ENCODE data around the gene AKR1B15. TPM values are rescaled to one million over a fixed set of nuclear protein-coding genes. Genes with fewer than 3 reads are reported as not detected.

Gene AKR1B15
- total and polyA plus RNA-seq, 2 of the 4 experiments (the other 2 are of a cell fraction): not detected

DNA sequence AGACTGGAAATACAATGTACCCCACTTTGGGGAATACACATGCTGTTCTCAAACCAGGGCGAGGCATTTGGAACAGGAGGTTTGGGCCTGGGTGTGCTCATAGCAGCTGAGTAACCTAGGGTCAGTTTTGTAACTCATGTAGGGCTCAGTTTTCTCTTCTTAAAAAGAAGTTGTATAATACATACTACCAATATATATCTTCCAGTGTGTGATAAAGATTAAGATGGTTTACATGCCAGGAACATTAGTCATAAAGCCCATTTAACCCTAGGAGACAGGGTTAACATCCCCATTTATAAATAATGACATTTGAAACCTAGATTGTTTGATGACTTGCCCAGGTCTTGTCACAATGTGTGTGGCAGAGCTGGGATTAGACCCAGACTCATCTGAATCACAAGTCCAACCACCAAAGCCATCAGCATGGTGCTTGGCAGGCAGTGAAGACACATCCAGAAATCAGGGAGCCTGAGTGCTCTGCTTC is 15.6 kb upstream of the AKR1B15 start:
- Histone ChIP-seq H3K4me1 (ENCODE audit: control insufficient read depth, insufficient read depth, low read length) (peaks cover 5% of the 10 kb centered on the region), H3K14ac (replicated peaks; ENCODE audit: low read depth, low read length) (no peak overlapping the region), H3K27me3 (ENCODE audit: control insufficient read depth, insufficient read depth, low read length) (peaks cover 27% of the 10 kb centered on the region), H3K4me3 (ENCODE audit: insufficient read depth, low read depth, low read length) (no peak overlapping the region), H3K9me1 (ENCODE audit: insufficient read depth, low read length) (no peaks in the 10 kb centered on the region), H3K4ac (ENCODE audit: low read depth, low read length) (no peak overlapping the region), H3K27ac (ENCODE audit: insufficient read depth, low read length) (no peak overlapping the region), H2BK5ac (ENCODE audit: low read depth, low read length, poor library complexity, severe bottlenecking) (no peak overlapping the region), H2AK5ac (ENCODE audit: low read depth, low read length) (no peak overlapping the region), H4K8ac (ENCODE audit: low read depth in 2 of 2, low read length in 2 of 2) (no peak overlapping the region), H3K79me1 (ENCODE audit: low read depth in 1 of 2, low read length in 2 of 2) (no peaks in the 10 kb centered on the region), H4K5ac (ENCODE audit: low read depth, low read length) (no peak overlapping the region), H2AK9ac (replicated peaks; ENCODE audit: low read depth, low read length, poor library complexity) (no peak overlapping the region), H2BK15ac (ENCODE audit: low read depth, low read length) (no peak overlapping the region), H3K23ac (ENCODE audit: low read depth, low read length) (no peak overlapping the region), H2BK120ac (ENCODE audit: low read depth, low read length) (no peak overlapping the region), H3K9me3 (ENCODE audit: control insufficient read depth, insufficient read depth, low read length) (no peaks in the 10 kb centered on the region), H4K91ac (ENCODE audit: insufficient read depth, low read depth, low read length) (no peak overlapping the region), H2BK20ac (ENCODE audit: low read depth, low read length) (no peak overlapping the region), H3K9ac (ENCODE audit: low read depth, low read length) (no peak overlapping the region), H3K56ac (ENCODE audit: extremely low read depth, insufficient read depth, low read length) (no peak overlapping the region), H4K20me1 (ENCODE audit: insufficient read depth, low read length) (no peaks in the 10 kb centered on the region), H3K4me2 (ENCODE audit: low read depth, low read length) (no peak overlapping the region), H2AFZ (replicated peaks; ENCODE audit: low read length, poor library complexity) (no peak overlapping the region), H3K36me3 (ENCODE audit: control insufficient read depth, insufficient read depth, low read length) (no peaks in the 10 kb centered on the region), H3K18ac (ENCODE audit: low read depth, low read length) (no peak overlapping the region)
- peak; percentile 21 for DNase-seq
- no TSS peak for BruUV-seq (replicated peaks)
- CTCF ChIA-PET: interaction anchor here (0.8 kb wide), 1 partner anchor 13 kb away, joined by 3 read pairs; no protein-coding TSS in a partner anchor
- intact Hi-C loops (cut with micrococcal nuclease): no loop called here
- no CpG with 5 or more reads among the region's 1 CpG for WGBS, 2 experiments (ENCODE audit: extremely low coverage in 2 of 2, insufficient read length in 1 of 2)
- dilution Hi-C loops (cut with HindIII; ENCODE audit: low sequenced_read_pairs, unreplicated experiment): no loop called here
- in situ Hi-C loops (cut with MboI; ENCODE audit: low sequenced_read_pairs): no loop called here
- TF ChIP-seq MAZ (IDR thresholded peaks at IDR 0.05; ENCODE audit: borderline replicate concordance, low read depth, low read length) (no peak), MXI1 (IDR thresholded peaks at IDR 0.05; ENCODE audit: borderline replicate concordance, low read depth, low read length) (no peak), POLR2A (IDR thresholded peaks at IDR 0.05; ENCODE audit: low read depth, low read length) (no peak), FOS (IDR thresholded peaks at IDR 0.05; ENCODE audit: low read depth, low read length) (no peak), SMC3 (IDR thresholded peaks at IDR 0.05; ENCODE audit: low read depth, low read length) (no peak), MAFK (IDR thresholded peaks at IDR 0.05; ENCODE audit: low read depth, low read length) (no peak), NFE2L2 (IDR thresholded peaks at IDR 0.05; ENCODE audit: low read depth, low read length) (no peak), CHD1 (IDR thresholded peaks at IDR 0.05; ENCODE audit: low read depth, low read length) (no peak), CEBPB (IDR thresholded peaks at IDR 0.05; ENCODE audit: low read depth, low read length) (no peak)
- peak; percentile 72 for ATAC-seq (ENCODE audit: low read depth)
- POLR2A ChIA-PET (ENCODE audit: unreplicated experiment): no interaction called here
